Measurements from ENCODE around the gene KCNT2. TPM values are rescaled to one million over a fixed set of nuclear protein-coding genes. Genes with fewer than 3 reads are reported as not detected.

KCNT2 gene
- total RNA-seq, 1 donor from 2014 or later, result 28.1 TPM

DNA sequence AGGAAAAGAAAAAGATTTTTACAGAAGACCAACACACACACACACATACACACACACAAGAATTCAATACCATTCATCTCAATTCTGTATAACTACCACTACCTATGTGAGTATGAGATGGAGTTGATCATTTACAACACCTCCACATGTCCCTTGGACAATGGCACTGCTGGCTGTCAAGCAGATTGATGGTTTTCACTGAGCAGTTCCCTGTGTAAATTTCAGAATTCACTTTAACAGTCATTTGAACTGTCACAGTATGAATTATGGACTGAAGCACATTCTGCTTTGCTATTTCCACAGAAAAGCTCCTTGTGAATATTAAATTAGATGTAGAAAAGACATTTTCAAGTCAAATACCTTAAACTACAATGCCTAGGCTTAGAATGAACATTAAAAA lies 14.3 kb downstream of the KCNT2 start:
- no peak for FAIRE-seq
- DNase-seq (ENCODE audit: low spot score in 2 of 2), result no peak

GRCh38 chr1:196590959-196591358 lies 17.3 kb downstream of the KCNT2 start:
- DNase-seq (ENCODE audit: low spot score in 2 of 2), result no peak

DNA sequence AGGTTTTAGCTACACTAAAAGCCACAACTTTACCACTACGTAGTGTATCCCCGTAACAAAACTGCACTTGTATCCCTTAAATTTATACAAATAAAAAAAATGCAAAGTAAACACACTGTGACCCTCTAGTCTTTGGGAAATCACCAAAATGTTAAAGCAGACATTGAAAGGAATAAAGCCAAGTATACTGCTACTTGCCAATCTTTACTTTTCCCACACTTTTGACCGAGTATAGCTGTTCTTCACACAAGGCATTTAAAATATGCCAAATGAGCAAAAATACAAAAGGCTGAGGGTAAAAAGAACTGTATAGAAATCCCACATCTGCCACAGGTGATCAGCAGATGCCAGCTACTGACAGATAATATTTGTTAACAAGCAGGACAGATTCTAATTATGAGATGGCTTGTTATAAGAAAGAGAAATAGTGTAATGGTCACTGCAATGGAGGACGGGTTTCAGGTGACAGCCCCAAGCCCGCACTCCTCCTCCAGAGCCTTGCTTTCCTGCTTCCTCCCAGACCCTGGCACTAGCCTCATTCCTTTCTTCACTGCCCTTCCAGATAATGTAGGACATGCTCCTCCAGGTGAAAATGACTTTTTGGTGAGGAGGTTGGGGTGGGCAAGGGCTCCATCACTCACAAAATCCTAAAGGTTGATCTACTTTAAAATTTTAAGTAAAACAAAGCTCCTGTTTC lies 18.1 kb downstream of the KCNT2 start:
- DNase-seq (ENCODE audit: low spot score in 2 of 2) (no peak), FAIRE-seq (no peak)

More at GRCh38 chr1:196590959-196591358, 17.3 kb downstream of the KCNT2 start:
- FAIRE-seq, result no peak

DNA sequence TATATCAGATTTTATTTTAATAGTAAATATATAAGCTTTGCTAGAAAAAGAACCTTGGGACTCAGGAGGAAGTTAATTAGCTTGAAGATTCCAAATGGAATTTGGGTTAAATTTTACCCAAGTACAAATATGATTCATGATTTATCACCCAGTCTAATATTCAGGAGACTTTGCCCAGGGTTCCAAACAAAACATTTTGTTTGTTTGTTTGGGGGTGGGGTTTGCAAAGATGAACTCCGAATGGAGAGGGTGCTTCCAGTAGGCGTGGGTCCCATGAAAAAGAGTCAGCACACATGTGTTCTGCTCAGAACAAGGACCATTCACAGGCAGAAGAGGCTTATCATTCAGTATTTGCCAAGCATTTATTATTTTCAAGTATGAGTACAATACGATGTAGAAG lies 23.5 kb downstream of the KCNT2 start:
- DNase-seq (ENCODE audit: low spot score in 2 of 2) (no peak), FAIRE-seq (no peak)

- DNase-seq (ENCODE audit: low spot score in 2 of 2) (no peak), FAIRE-seq (no peak)
Observed at GRCh38 chr1:196577386-196577785, 30.9 kb downstream of the KCNT2 start.

GRCh38 chr1:196573226-196573625 lies 35.0 kb downstream of the KCNT2 start:
- no peak for FAIRE-seq
- DNase-seq (ENCODE audit: low spot score in 2 of 2), result no peak

DNA sequence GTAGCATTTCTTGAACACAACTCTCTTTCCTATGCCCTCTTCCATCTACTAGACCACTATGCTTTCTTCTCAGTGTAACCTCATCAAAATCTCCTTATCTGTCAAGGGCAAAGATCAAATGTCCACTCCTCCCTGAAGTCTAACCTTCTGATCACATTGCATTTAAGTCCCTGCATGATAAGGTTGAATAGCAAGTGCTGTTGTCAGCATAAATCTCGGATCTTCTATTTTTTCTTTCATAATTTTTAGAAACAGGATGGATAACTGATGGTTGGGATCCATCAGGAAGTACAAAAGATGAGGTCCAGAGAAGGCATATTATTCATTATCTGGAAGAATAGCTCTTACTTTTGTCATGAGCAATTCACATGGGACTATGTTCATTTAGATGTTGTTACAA lies 41.0 kb downstream of the KCNT2 start:
- no peak for DNase-seq (ENCODE audit: low spot score in 2 of 2)
- no peak for FAIRE-seq

GRCh38 chr1:196563768-196564167 lies 44.5 kb downstream of the KCNT2 start:
- DNase-seq (ENCODE audit: low spot score in 2 of 2) (no peak), FAIRE-seq (no peak)

- no peak for DNase-seq (ENCODE audit: low spot score in 2 of 2)
- no peak for FAIRE-seq
Observed at GRCh38 chr1:196559314-196559713, 48.9 kb downstream of the KCNT2 start.

DNA sequence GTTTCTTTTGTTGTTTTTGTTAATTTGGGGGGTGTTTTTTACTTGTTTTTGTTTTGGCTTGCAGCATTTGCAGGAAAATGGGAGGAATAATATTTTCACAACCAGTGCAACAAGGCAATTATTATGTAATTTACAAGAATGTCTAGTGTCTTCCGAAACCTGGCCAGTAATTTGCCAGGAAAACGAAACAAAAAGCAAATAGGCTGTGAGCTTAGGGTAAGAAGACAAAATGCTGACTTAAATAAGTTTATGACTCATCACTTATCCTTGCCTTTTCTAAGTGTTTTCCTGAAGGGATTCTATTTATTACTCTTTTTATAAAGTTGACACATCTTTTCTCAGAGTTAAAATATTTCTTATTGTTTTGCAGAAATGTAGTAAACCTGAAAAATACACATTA lies 49.8 kb downstream of the KCNT2 start:
- no peak for DNase-seq (ENCODE audit: low spot score in 2 of 2)
- FAIRE-seq, result no peak

DNA sequence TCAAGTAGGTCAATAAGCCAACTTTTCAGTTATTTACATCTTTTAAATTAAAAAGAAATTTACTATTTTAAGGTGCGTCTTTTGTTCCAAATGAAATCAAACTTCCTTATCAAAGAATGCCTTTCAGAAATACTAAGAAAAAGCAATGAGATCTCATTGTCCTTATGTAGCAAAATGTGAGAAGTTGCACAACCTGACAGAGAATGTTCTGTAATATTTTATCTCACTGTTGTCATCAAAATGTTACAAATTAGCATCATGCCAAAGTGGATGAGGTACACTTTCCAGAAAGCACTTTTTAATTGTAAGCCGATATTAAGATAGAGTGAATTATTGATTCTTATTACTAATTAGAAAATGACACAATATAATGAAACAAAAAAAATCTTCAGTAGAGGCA lies 50.4 kb downstream of the KCNT2 start:
- no peak for FAIRE-seq

DNA sequence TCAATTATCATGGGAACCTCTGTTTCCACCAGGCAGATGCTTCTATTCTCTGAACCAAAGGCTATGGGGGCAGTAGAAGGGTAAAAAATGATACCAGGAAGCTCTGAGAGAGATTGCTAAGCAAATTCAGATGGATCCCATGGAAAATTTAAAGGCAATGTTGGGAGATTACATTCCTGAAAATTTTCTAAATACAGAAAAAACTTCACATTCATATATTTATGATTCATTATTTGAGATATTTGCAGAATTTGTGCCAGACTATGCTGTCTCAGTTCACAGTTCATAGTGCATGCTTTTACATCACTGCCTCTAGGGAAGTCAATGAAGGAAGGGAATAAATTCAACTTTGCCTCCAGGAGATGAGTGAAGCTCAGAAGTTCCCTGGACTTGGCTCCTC lies 57.5 kb downstream of the KCNT2 start:
- FAIRE-seq (no peak), DNase-seq (ENCODE audit: low spot score in 2 of 2) (no peak)

More for the DNA sequence above, 50.4 kb downstream of the KCNT2 start:
- no peak for DNase-seq (ENCODE audit: low spot score in 2 of 2)

GRCh38 chr1:196546272-196547111 lies 61.7 kb downstream of the KCNT2 start:
- no peak for DNase-seq (ENCODE audit: low spot score in 2 of 2)
- no peak for FAIRE-seq

GRCh38 chr1:196545222-196545621 lies 63.0 kb downstream of the KCNT2 start:
- FAIRE-seq, result no peak
- no peak for DNase-seq (ENCODE audit: low spot score in 2 of 2)

- no peak for FAIRE-seq
- DNase-seq (ENCODE audit: low spot score in 2 of 2), result no peak
Observed at GRCh38 chr1:196544617-196545016, 63.6 kb downstream of the KCNT2 start.

DNA sequence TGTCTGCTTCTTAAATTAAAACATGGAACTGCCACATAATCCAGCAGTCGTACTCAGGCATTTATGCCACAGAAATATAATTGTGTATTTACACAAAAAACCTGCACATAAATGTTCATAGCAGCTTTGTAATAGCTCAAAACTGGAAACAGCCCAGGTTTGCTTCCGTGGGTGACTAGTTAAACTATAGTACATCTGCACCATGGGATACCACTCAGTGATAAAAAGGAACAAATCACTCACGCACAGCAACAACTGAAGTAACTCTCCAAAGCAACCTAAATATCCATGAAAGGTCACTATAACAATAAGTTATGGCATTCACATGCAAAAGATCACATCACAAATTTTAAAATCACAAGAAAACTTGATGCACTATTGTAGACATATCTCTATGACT lies 64.4 kb downstream of the KCNT2 start:
- FAIRE-seq, result no peak
- DNase-seq (ENCODE audit: low spot score in 2 of 2), result no peak

GRCh38 chr1:196538473-196538872 lies 69.8 kb downstream of the KCNT2 start:
- FAIRE-seq (no peak), DNase-seq (ENCODE audit: low spot score in 2 of 2) (no peak)

DNA sequence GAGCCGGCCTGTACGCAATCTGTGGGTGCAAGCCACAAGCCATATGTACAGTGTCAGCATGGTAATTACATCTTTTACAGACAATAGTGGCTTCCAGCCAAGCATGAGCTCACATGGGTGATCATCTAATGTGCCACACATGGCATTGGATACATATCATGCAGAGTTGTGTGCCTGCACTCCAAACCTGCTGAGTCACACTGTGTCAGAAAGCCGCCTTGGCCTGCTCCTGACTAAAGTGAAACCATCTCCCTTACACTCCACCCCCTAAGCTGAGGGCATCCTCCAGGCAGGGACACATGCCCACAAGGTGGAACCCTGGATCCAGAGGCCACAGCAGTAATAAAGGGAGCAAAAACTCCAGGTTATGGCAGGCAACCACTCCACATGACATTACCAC lies 72.5 kb downstream of the KCNT2 start:
- DNase-seq (ENCODE audit: low spot score in 2 of 2) (no peak), FAIRE-seq (no peak)

GRCh38 chr1:196531737-196532524 lies 76.3 kb downstream of the KCNT2 start:
- DNase-seq (ENCODE audit: low spot score in 2 of 2) (no peak), FAIRE-seq (no peak)

GRCh38 chr1:196527919-196528318 lies 80.3 kb downstream of the KCNT2 start:
- DNase-seq (ENCODE audit: low spot score in 2 of 2), result no peak
- FAIRE-seq, result no peak
